Hepatocyte (in vitro differentiated cells): Measurements from ENCODE around the gene ASCL1. TPM values are rescaled to one million over a fixed set of nuclear protein-coding genes. Genes with fewer than 3 reads are reported as not detected.

Experiments used
- DNase-seq: peaks from one replicate; pipeline ENCODE4 v3.0.0-alpha.2; 2016; ENCODE audit warnings: low spot score
- H2AFZ ChIP-seq: fragments of 200-600 bp; sonication (generic); 2 replicates; pipeline ENCODE4 v1.6.0; 2016; ENCODE audit warnings: antibody characterized with exemption, mild to moderate bottlenecking
- H3K27ac ChIP-seq: fragments of 200-600 bp; sonication (generic); 2 replicates; pipeline ENCODE4 v1.5.1; 2016; ENCODE audit warnings: mild to moderate bottlenecking
- H3K27me3 ChIP-seq: fragments of 200-600 bp; sonication (generic); 2 replicates; pipeline ENCODE4 v1.6.1; 2016
- H3K36me3 ChIP-seq: fragments of 200-600 bp; sonication (generic); replicated peaks from 2 replicates; pipeline ENCODE4 v1.5.1; 2016; ENCODE audit warnings: low read depth; ENCODE audit not compliant: insufficient read depth
- H3K4me1 ChIP-seq: fragments of 200-600 bp; sonication (generic); 2 replicates; pipeline ENCODE4 v1.5.1; 2016; ENCODE audit warnings: mild to moderate bottlenecking, moderate library complexity; ENCODE audit not compliant: insufficient read depth
- H3K4me2 ChIP-seq: fragments of 200-600 bp; sonication (generic); 2 replicates; pipeline ENCODE4 v1.6.0; 2016
- H3K4me3 ChIP-seq: fragments of 200-600 bp; sonication (generic); 2 replicates; pipeline ENCODE4 v1.5.1; 2016; ENCODE audit warnings: mild to moderate bottlenecking
- H3K79me2 ChIP-seq: fragments of 200-600 bp; sonication (generic); 2 replicates; pipeline ENCODE4 v1.6.0; 2017; ENCODE audit warnings: mild to moderate bottlenecking
- H3K9me2 ChIP-seq: fragments of 200-600 bp; sonication (generic); replicated peaks from 2 replicates; pipeline ENCODE4 v1.6.0; 2017; ENCODE audit warnings: mild to moderate bottlenecking; ENCODE audit not compliant: insufficient read depth
- H3K9me3 ChIP-seq: fragments of 200-600 bp; sonication (generic); 2 replicates; pipeline ENCODE4 v1.5.1; 2016; ENCODE audit warnings: low read depth, mild to moderate bottlenecking
- H4K20me1 ChIP-seq: fragments of 200-600 bp; sonication (generic); 2 replicates; pipeline ENCODE4 v1.6.0; 2016; ENCODE audit warnings: mild to moderate bottlenecking; ENCODE audit not compliant: insufficient read depth, poor library complexity, severe bottlenecking
- EZH2 ChIP-seq: fragments of 200-600 bp; sonication (generic); IDR thresholded peaks from 2 replicates; pipeline ENCODE4 v1.6.1; 2016; ENCODE audit warnings: antibody characterized with exemption, mild to moderate bottlenecking, borderline replicate concordance
- EZH2phosphoT487 ChIP-seq: fragments of 200-600 bp; sonication (generic); IDR thresholded peaks from one replicate; pipeline ENCODE4 v1.6.1; 2018; ENCODE audit warnings: antibody characterized with exemption, mild to moderate bottlenecking, low read depth, moderate library complexity; ENCODE audit not compliant: unreplicated experiment, severe bottlenecking
- WGBS: methylation state at CpG from one replicate; pipeline ENCODE4 v1.1.6; 2016; ENCODE audit warnings: low lambda C conversion rate; ENCODE audit errors: missing lambda C conversion rate; 5-methylcytosine and 5-hydroxymethylcytosine counted together
- polyA plus RNA-seq: library from polyadenylated mRNA; unstranded; fragments of >200 nt; fragmentation: Nextera tagmentation; extraction: Ambion mirVana; gene quantifications from 2 replicates; pipeline ENCODE4 v1.2.1, GENCODE V29; 2016
- total RNA-seq: library from RNA; depleted of rRNA; stranded (reverse); fragments of >200 nt; gene quantifications from 2 replicates; pipeline ENCODE4 v1.2.3, GENCODE V29; 2014
- TF ChIP-seq, protein P1 (sequence below): fragments of 200-600 bp; sonication (generic); IDR thresholded peaks from 2 replicates; pipeline ENCODE4 v1.5.1; 2016; ENCODE audit warnings: antibody characterized with exemption, mild to moderate bottlenecking; ENCODE audit not compliant: poor library complexity

ASCL1 gene
- 1.6 and 1.7 TPM in 2 replicates for total RNA-seq
- polyA plus RNA-seq, result 1.5 TPM in 1 of 2 replicates, not detected in the other

DNA sequence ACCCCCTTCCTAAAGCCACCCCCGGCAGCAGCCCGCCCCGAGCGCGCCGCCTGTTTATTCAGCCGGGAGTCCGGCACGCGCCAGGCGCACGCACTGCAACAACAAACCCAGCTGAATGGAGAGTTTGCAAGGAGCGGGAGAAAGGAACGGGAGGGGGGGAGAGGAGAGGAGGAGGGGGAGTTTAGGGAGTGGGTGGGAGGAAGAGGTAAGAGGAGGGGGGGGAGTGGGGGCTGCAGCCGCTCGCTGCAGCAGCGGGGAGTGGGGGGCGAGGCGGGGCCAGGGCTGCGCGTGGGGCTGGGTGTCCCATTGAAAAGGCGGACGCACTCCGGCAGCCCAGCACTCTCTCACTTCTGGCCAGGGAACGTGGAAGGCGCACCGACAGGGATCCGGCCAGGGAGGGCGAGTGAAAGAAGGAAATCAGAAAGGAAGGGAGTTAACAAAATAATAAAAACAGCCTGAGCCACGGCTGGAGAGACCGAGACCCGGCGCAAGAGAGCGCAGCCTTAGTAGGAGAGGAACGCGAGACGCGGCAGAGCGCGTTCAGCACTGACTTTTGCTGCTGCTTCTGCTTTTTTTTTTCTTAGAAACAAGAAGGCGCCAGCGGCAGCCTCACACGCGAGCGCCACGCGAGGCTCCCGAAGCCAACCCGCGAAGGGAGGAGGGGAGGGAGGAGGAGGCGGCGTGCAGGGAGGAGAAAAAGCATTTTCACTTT, at the start of gene ASCL1:
ASCL1 (plus strand) TSS at position 336 of the 712 bp plus-strand sequence. CDS start 571 bp downstream, outside the sequence.
- Histone ChIP-seq H3K9me3 (no peaks in the 10 kb centered on the region), H3K4me3 (peak within 1 kb of the TSS; percentile 45), H4K20me1 (no peaks in the 10 kb centered on the region), H3K27ac (no peak within 1 kb of the TSS), H3K9me2 (no peaks in the 10 kb centered on the region), H3K36me3 (no peaks in the 10 kb centered on the region), H3K4me2 (peak within 1 kb of the TSS; percentile 93), H2AFZ (peak within 1 kb of the TSS; percentile 51), H3K27me3 (peaks cover 95% of the 10 kb centered on the region), H3K79me2 (no peaks in the 10 kb centered on the region), H3K4me1 (peaks cover 14% of the 10 kb centered on the region)
- TF ChIP-seq EZH2phosphoT487 (no peak), EZH2 (peak; percentile 5)
- peak; percentile 44 for DNase-seq
- WGBS, result 1% methylated on average over 40 of the region's 52 CpGs

DNA sequence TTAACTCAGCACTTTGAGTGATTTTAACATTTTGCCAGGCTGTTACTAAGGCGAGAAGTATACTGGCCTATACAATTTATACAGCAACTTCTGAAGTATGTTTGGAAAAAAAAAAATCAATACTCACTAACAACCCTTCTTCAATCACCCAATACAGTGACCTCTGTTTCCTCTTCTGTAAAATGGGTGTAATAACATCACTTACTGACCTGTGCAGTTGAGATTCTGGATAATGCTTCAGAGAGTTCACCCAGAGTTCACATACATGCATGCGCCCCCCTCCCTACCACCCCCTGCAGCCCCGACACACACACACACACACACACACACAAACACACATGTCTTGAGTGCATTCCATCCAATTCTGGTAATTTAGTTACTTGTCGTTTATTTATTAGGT, 49.6 kb upstream of the ASCL1 start:
- WGBS, result 82% methylated on average over 4 of the region's 4 CpGs
- no peak for DNase-seq
- H3K79me2 ChIP-seq, result no peaks in the 10 kb centered on the region

DNA sequence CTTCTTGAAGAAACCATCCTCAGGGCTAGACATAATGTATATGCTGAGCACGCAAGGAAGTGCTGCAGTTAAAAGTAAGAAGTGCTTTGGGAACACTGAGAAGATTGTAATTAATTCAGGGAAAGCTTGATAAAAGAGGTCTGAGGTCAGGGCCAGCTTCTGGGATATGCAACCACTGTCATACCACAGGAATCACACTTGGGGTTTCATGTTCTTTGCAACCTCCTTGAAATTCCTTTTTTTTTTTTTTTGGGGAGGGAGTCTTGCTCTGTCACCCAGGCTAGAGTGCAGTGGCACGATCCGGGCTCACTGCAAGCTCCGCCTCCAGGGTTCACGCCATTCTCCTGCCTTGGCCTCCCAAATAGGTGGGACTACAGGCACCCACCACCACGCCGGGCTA, 47.3 kb upstream of the ASCL1 start:
- Histone ChIP-seq H3K9me2 (no peaks in the 10 kb centered on the region), H3K4me1 (no peaks in the 10 kb centered on the region), H3K27me3 (no peaks in the 10 kb centered on the region), H3K9me3 (no peaks in the 10 kb centered on the region), H3K4me2 (no peak overlapping the region), H4K20me1 (no peaks in the 10 kb centered on the region), H2AFZ (no peak overlapping the region), H3K4me3 (no peak overlapping the region), H3K27ac (no peak overlapping the region), H3K79me2 (no peaks in the 10 kb centered on the region), H3K36me3 (no peaks in the 10 kb centered on the region)
- no peak for TF ChIP-seq EZH2phosphoT487
- TF ChIP-seq, protein P1, sequence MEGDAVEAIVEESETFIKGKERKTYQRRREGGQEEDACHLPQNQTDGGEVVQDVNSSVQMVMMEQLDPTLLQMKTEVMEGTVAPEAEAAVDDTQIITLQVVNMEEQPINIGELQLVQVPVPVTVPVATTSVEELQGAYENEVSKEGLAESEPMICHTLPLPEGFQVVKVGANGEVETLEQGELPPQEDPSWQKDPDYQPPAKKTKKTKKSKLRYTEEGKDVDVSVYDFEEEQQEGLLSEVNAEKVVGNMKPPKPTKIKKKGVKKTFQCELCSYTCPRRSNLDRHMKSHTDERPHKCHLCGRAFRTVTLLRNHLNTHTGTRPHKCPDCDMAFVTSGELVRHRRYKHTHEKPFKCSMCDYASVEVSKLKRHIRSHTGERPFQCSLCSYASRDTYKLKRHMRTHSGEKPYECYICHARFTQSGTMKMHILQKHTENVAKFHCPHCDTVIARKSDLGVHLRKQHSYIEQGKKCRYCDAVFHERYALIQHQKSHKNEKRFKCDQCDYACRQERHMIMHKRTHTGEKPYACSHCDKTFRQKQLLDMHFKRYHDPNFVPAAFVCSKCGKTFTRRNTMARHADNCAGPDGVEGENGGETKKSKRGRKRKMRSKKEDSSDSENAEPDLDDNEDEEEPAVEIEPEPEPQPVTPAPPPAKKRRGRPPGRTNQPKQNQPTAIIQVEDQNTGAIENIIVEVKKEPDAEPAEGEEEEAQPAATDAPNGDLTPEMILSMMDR, result no peak
- no peak for TF ChIP-seq EZH2
- WGBS, result 91% methylated on average over 7 of the region's 7 CpGs
- no peak for DNase-seq

More for the DNA sequence above, 49.6 kb upstream of the ASCL1 start:
- no peaks in the 10 kb centered on the region for H4K20me1 ChIP-seq
- H3K27me3 ChIP-seq, result no peaks in the 10 kb centered on the region
- H3K9me3 ChIP-seq, result no peaks in the 10 kb centered on the region
- no peaks in the 10 kb centered on the region for H3K4me1 ChIP-seq
- H3K4me2 ChIP-seq, result no peak overlapping the region
- H3K27ac ChIP-seq, result no peak overlapping the region
- no peak for TF ChIP-seq EZH2
- TF ChIP-seq, protein P1, result no peak
- TF ChIP-seq EZH2phosphoT487, result no peak
- no peaks in the 10 kb centered on the region for H3K36me3 ChIP-seq
- H2AFZ ChIP-seq, result no peak overlapping the region
- H3K4me3 ChIP-seq, result no peak overlapping the region
- H3K9me2 ChIP-seq, result no peaks in the 10 kb centered on the region

DNA sequence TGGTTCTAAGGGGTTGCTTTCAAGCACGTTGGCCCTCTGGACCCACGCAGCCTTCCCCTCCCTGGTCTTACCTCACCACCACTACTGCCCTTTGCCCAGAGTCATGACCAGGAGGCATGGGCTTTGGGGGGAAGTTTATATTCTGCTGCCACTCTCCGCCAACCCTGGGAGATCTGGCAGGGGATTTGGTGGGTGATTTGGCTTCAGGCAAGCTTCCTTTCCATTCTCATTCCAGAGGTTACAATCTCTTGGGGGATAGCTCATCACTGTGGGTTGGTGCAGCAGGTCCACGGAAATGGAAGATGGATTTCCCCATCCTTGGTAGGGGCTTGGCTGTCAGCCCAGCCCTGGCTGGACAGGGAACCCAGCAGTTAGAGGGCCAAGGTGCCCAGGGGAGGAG, 46.7 kb upstream of the ASCL1 start:
- Histone ChIP-seq H3K4me1 (no peaks in the 10 kb centered on the region), H3K9me3 (no peaks in the 10 kb centered on the region), H4K20me1 (no peaks in the 10 kb centered on the region), H3K9me2 (no peaks in the 10 kb centered on the region), H3K27ac (no peak overlapping the region), H3K4me2 (no peak overlapping the region), H3K36me3 (no peaks in the 10 kb centered on the region), H2AFZ (no peak overlapping the region), H3K79me2 (no peaks in the 10 kb centered on the region), H3K4me3 (no peak overlapping the region), H3K27me3 (no peaks in the 10 kb centered on the region)
- no peak for TF ChIP-seq EZH2phosphoT487
- TF ChIP-seq EZH2, result no peak
- TF ChIP-seq, protein P1, result no peak
- no peak for DNase-seq
- WGBS, result 81% methylated on average over 4 of the region's 4 CpGs
